HG03280 (cell line): ENCODE results near the gene CDC25B.
A peak's percentile ranks its signal among the peaks of the same experiment; 100 is the strongest.
"Not testable (repeated sequence)": the region's sequence is repeated elsewhere in the genome, so short reads cannot be mapped to it uniquely, and the experiment has no call there.

Experiments used
- ATAC-seq: cut with Tn5 transposase; IDR thresholded peaks from one replicate; pipeline ENCODE4 v1.9.1; 2021; ENCODE audit warnings: mild to moderate bottlenecking, moderate library complexity; ENCODE audit not compliant: unreplicated experiment

Gene CDC25B

GRCh38 chr20:3821996-3822395, 25.9 kb downstream of the CDC25B start:
- ATAC-seq, result no peak

GRCh38 chr20:3823881-3824280, 27.8 kb downstream of the CDC25B start:
- no peak for ATAC-seq

GRCh38 chr20:3825526-3825925, 29.4 kb downstream of the CDC25B start:
- ATAC-seq, result no peak

- ATAC-seq, result no peak
These were observed 30.3 kb downstream of the CDC25B start for GRCh38 chr20:3826420-3826819.

GRCh38 chr20:3828798-3829197, 32.7 kb downstream of the CDC25B start:
- ATAC-seq, result no peak

- ATAC-seq, result not testable (repeated sequence)
These were observed 33.8 kb downstream of the CDC25B start for GRCh38 chr20:3829891-3830290.

GRCh38 chr20:3836132-3836531, 40.0 kb downstream of the CDC25B start:
- ATAC-seq, result no peak

- ATAC-seq, result no peak
These were observed 43.2 kb downstream of the CDC25B start for GRCh38 chr20:3839328-3839727.

GRCh38 chr20:3840201-3840600, 44.1 kb downstream of the CDC25B start:
- not testable (repeated sequence) for ATAC-seq

- ATAC-seq, result no peak
These were observed 46.3 kb downstream of the CDC25B start for GRCh38 chr20:3842348-3842930.

GRCh38 chr20:3843490-3843889, 47.4 kb downstream of the CDC25B start:
- ATAC-seq, result no peak

- ATAC-seq, result not testable (repeated sequence)
These were observed 48.0 kb downstream of the CDC25B start for GRCh38 chr20:3843990-3844619.

- ATAC-seq, result no peak
These were observed 50.2 kb downstream of the CDC25B start for GRCh38 chr20:3846378-3846739.

- peak; percentile 93 for ATAC-seq
These were observed 50.8 kb downstream of the CDC25B start, which contains the start of gene MAVS for GRCh38 chr20:3846740-3847428. Gene MAVS, plus strand, starts transcription at chr20:3846834. Its CDS starts 7,791 bp downstream, at chr20:3854625.

- no peak for ATAC-seq
These were observed 51.4 kb downstream of the CDC25B start for GRCh38 chr20:3847429-3847940.

GRCh38 chr20:3848565-3848964, 52.5 kb downstream of the CDC25B start:
- ATAC-seq, result no peak

GRCh38 chr20:3854462-3854871, 58.4 kb downstream of the CDC25B start:
- no peak for ATAC-seq
